ENCODE data around the gene TASP1.

Gene TASP1

GRCh38 chr20:13474467-13474866 lies 164.3 kb downstream of the TASP1 start:
- H3K9me3 ChIP-seq (replicated peaks in 1 of 11): peaks cover 0 to 11% (median 4%) of the 10 kb centered on the region in 11 experiments; a peak in 7 of 22 replicates
- H3K9ac ChIP-seq: no peak overlapping the region
- H4K20me1 ChIP-seq: no peaks in the 10 kb centered on the region
- peaks cover 3 to 20% (median 8%) of the 10 kb centered on the region in 11 experiments; a peak in 14 of 22 replicates for H3K36me3 ChIP-seq
- no peaks in the 10 kb centered on the region for H3K27me3 ChIP-seq
- no peak overlapping the region for H3K4me3 ChIP-seq
- H3K4me2 ChIP-seq: no peak overlapping the region
- no peak overlapping the region for H3K27ac ChIP-seq
- H3K4me1 ChIP-seq: no peaks in the 10 kb centered on the region
- TF ChIP-seq Cebpa-rat (IDR thresholded peaks at IDR 0.05): no peak

- H3K4me1 ChIP-seq: no peaks in the 10 kb centered on the region
- peaks cover 0 to 19% (median 5%) of the 10 kb centered on the region in 11 experiments; a peak in 9 of 22 replicates for H3K36me3 ChIP-seq
- no peak overlapping the region for H3K4me3 ChIP-seq
- TF ChIP-seq Cebpa-rat (IDR thresholded peaks at IDR 0.05): no peak
- no peaks in the 10 kb centered on the region for H3K27me3 ChIP-seq
- no peak overlapping the region for H3K9ac ChIP-seq
- no peak overlapping the region for H3K4me2 ChIP-seq
- H3K27ac ChIP-seq: no peak overlapping the region
- H4K20me1 ChIP-seq: no peaks in the 10 kb centered on the region
- H3K9me3 ChIP-seq (replicated peaks in 1 of 11): peaks cover 0 to 13% (median 4%) of the 10 kb centered on the region in 11 experiments; a peak in 6 of 22 replicates
Measured at GRCh38 chr20:13469262-13469661, 169.5 kb downstream of the TASP1 start.

GRCh38 chr20:13468166-13468565 lies 170.6 kb downstream of the TASP1 start:
- H3K9ac ChIP-seq: no peak overlapping the region
- H4K20me1 ChIP-seq: no peaks in the 10 kb centered on the region
- H3K27me3 ChIP-seq: no peaks in the 10 kb centered on the region
- H3K4me1 ChIP-seq: no peaks in the 10 kb centered on the region
- H3K4me3 ChIP-seq: no peak overlapping the region
- TF ChIP-seq Cebpa-rat (IDR thresholded peaks at IDR 0.05): no peak
- H3K36me3 ChIP-seq: peaks cover 0 to 21% (median 5%) of the 10 kb centered on the region in 11 experiments; a peak in 8 of 22 replicates
- 0 out of 22 replicates have a peak, but pooled peaks cover 0 to 7% (median 0%) of the 10 kb centered on the region in 11 experiments for H3K9me3 ChIP-seq (replicated peaks in 1 of 11)
- no peak overlapping the region for H3K4me2 ChIP-seq
- H3K27ac ChIP-seq: no peak overlapping the region

- H3K27ac ChIP-seq: no peak overlapping the region
- H4K20me1 ChIP-seq: no peaks in the 10 kb centered on the region
- peaks cover 0 to 21% (median 4%) of the 10 kb centered on the region in 11 experiments; a peak in 7 of 22 replicates for H3K36me3 ChIP-seq
Measured at GRCh38 chr20:13464702-13465101, 174.0 kb downstream of the TASP1 start.

GRCh38 chr20:13461849-13462458 lies 176.8 kb downstream of the TASP1 start:
- Histone ChIP-seq H3K27ac (no peak overlapping the region), H3K4me1 (no peaks in the 10 kb centered on the region), H3K4me3 (no peak overlapping the region), H3K4me2 (no peak overlapping the region), H3K36me3 (peaks cover 0 to 14% (median 0%) of the 10 kb centered on the region in 11 experiments; a peak in 4 of 22 replicates), H3K27me3 (no peaks in the 10 kb centered on the region), H4K20me1 (no peaks in the 10 kb centered on the region), H3K9me3 (replicated peaks in 1 of 11) (no peaks in the 10 kb centered on the region), H3K9ac (no peak overlapping the region)
- no peak for TF ChIP-seq Cebpa-rat (IDR thresholded peaks at IDR 0.05)

More at GRCh38 chr20:13464702-13465101, 174.0 kb downstream of the TASP1 start:
- Histone ChIP-seq H3K27me3 (no peaks in the 10 kb centered on the region), H3K9ac (no peak overlapping the region), H3K4me2 (no peak overlapping the region), H3K4me3 (no peak overlapping the region), H3K4me1 (no peaks in the 10 kb centered on the region), H3K9me3 (replicated peaks in 1 of 11) (0 out of 22 replicates have a peak, but pooled peaks cover 0 to 7% (median 0%) of the 10 kb centered on the region in 11 experiments)
- no peak for TF ChIP-seq Cebpa-rat (IDR thresholded peaks at IDR 0.05)

GRCh38 chr20:13458860-13459451 lies 179.8 kb downstream of the TASP1 start:
- H3K4me3 ChIP-seq: no peak overlapping the region
- no peak overlapping the region for H3K4me2 ChIP-seq
- TF ChIP-seq Cebpa-rat (IDR thresholded peaks at IDR 0.05): no peak
- H3K27me3 ChIP-seq: no peaks in the 10 kb centered on the region
- no peak overlapping the region for H3K9ac ChIP-seq
- H3K27ac ChIP-seq: no peak overlapping the region
- H4K20me1 ChIP-seq: no peaks in the 10 kb centered on the region
- H3K9me3 ChIP-seq (replicated peaks in 1 of 11): no peaks in the 10 kb centered on the region
- peaks cover 0 to 6% (median 0%) of the 10 kb centered on the region in 11 experiments; a peak in 3 of 22 replicates for H3K36me3 ChIP-seq
- no peaks in the 10 kb centered on the region for H3K4me1 ChIP-seq

- H3K4me3 ChIP-seq: no peak overlapping the region
- H3K4me1 ChIP-seq: no peaks in the 10 kb centered on the region
- no peaks in the 10 kb centered on the region for H3K9me3 ChIP-seq (replicated peaks in 1 of 11)
- H3K4me2 ChIP-seq: no peak overlapping the region
- TF ChIP-seq Cebpa-rat (IDR thresholded peaks at IDR 0.05): no peak
- no peak overlapping the region for H3K9ac ChIP-seq
- H4K20me1 ChIP-seq: no peaks in the 10 kb centered on the region
- no peak overlapping the region for H3K27ac ChIP-seq
- H3K27me3 ChIP-seq: no peaks in the 10 kb centered on the region
- peaks cover 0 to 8% (median 4%) of the 10 kb centered on the region in 11 experiments; a peak in 3 of 22 replicates for H3K36me3 ChIP-seq
Measured at GRCh38 chr20:13457487-13457886, 181.2 kb downstream of the TASP1 start.

GRCh38 chr20:13455713-13456112 lies 183.0 kb downstream of the TASP1 start:
- no peaks in the 10 kb centered on the region for H3K27me3 ChIP-seq
- no peak for TF ChIP-seq Cebpa-rat (IDR thresholded peaks at IDR 0.05)

GRCh38 chr20:13453367-13453766 lies 185.4 kb downstream of the TASP1 start:
- Histone ChIP-seq H3K4me2 (no peak overlapping the region), H4K20me1 (no peaks in the 10 kb centered on the region), H3K27me3 (no peaks in the 10 kb centered on the region), H3K9ac (no peak overlapping the region), H3K36me3 (peaks cover 0 to 16% (median 7%) of the 10 kb centered on the region in 11 experiments; a peak in 6 of 22 replicates), H3K27ac (no peak overlapping the region), H3K4me3 (no peak overlapping the region), H3K4me1 (0 out of 20 replicates have a peak, but pooled peaks cover 0 to 6% (median 0%) of the 10 kb centered on the region in 10 experiments), H3K9me3 (replicated peaks in 1 of 11) (no peaks in the 10 kb centered on the region)
- no peak for TF ChIP-seq Cebpa-rat (IDR thresholded peaks at IDR 0.05)

More at GRCh38 chr20:13455713-13456112, 183.0 kb downstream of the TASP1 start:
- H3K4me3 ChIP-seq: no peak overlapping the region
- H3K9ac ChIP-seq: no peak overlapping the region
- peaks cover 0 to 16% (median 7%) of the 10 kb centered on the region in 11 experiments; a peak in 5 of 22 replicates for H3K36me3 ChIP-seq
- H3K4me1 ChIP-seq: no peaks in the 10 kb centered on the region
- H3K4me2 ChIP-seq: no peak overlapping the region
- no peaks in the 10 kb centered on the region for H4K20me1 ChIP-seq
- H3K27ac ChIP-seq: no peak overlapping the region
- H3K9me3 ChIP-seq (replicated peaks in 1 of 11): no peaks in the 10 kb centered on the region
